ENCODE measurements around the gene PLAAT2. TPM values are rescaled to one million over a fixed set of nuclear protein-coding genes. Genes with fewer than 3 reads are reported as not detected.

The PLAAT2 gene
- polyA plus RNA-seq, 1 of the 3 experiments (the other 2 are of a cell fraction) = 0.53 TPM

DNA sequence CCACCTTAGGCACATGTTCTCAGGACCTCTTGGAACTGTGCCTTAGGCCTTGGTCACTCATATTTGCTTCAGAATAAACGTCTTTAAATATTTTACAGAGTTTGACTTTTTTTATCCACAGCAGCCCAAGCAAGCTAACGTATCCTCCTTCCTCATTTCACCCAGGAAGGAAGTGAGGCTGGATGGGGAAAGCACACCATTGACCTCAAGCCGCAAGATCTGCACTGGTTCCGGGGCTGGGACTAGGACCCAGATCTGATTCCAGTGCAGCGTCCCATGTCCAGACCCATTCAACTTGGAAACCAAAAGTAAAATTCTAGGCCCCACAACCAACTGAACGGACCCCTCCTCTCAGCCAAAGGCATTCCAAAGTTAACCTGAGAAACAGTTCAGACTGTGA lies 59.7 kb downstream of the PLAAT2 start:
- H3K9me3 ChIP-seq = peaks cover 6% of the 10 kb centered on the region; the same call in 1 of the 2 replicates
- H3K79me2 ChIP-seq (ENCODE audit: insufficient read depth) = no peaks in the 10 kb centered on the region
- ChIA-PET CTCF (no interaction called here), POLR2A (no interaction called here)
- no peaks in the 10 kb centered on the region for H3K27me3 ChIP-seq (ENCODE audit: insufficient read depth)
- no peaks in the 10 kb centered on the region for H3K36me3 ChIP-seq (replicated peaks in 1 of 2; ENCODE audit: control insufficient read depth in 1 of 2, insufficient read depth in 2 of 2, low read length in 1 of 2)
- H3K4me1 ChIP-seq (ENCODE audit: control insufficient read depth in 1 of 2, insufficient read depth in 2 of 2, low read depth in 1 of 2, low read length in 1 of 2) = no peaks in the 10 kb centered on the region
- H3F3A ChIP-seq (replicated peaks; ENCODE audit: insufficient read depth) = no peaks in the 10 kb centered on the region
- TF ChIP-seq RAD21 (IDR thresholded peaks at IDR 0.05; ENCODE audit: low read length) = no peak
- TF ChIP-seq YY1 (IDR thresholded peaks at IDR 0.05; ENCODE audit: low read depth) = no peak
- H3K4me3 ChIP-seq (ENCODE audit: low read depth in 2 of 2, low read length in 1 of 2) = no peak overlapping the region
- DNase-seq = no peak
- no peaks in the 10 kb centered on the region for H3K9me2 ChIP-seq
- no peak overlapping the region for H3K4me2 ChIP-seq
- no peak overlapping the region for H3K27ac ChIP-seq (ENCODE audit: low read depth in 2 of 2, low read length in 1 of 2)
- no peaks in the 10 kb centered on the region for H4K20me1 ChIP-seq (ENCODE audit: insufficient read depth)
- WGBS (ENCODE audit: low lambda C conversion rate) = 51% methylated on average over 6 of the region's 6 CpGs
- no peak overlapping the region for H2AFZ ChIP-seq (ENCODE audit: low read depth)
- no peak overlapping the region for H3K9ac ChIP-seq

Other genes with a start within 250 kb of the PLAAT2 start
- not detected in 2 replicates for gene SLC22A9, start 193.6 kb downstream of the PLAAT2 start, polyA plus RNA-seq (2012; rRNA removed)
- not detected in 2 replicates for gene PLAAT5, start 72.2 kb downstream of the PLAAT2 start, polyA plus RNA-seq (2012; rRNA removed)
- not detected in 2 replicates for gene LGALS12, start 57.3 kb downstream of the PLAAT2 start, polyA plus RNA-seq (2012; rRNA removed)
- gene PLAAT4, start 26.6 kb downstream of the PLAAT2 start, polyA plus RNA-seq (2012; rRNA removed) = 4.6 and 5.6 TPM in 2 replicates
- gene PLAAT3, start 51.1 kb upstream of the PLAAT2 start, polyA plus RNA-seq (2012; rRNA removed) = 39.6 and 44.0 TPM in 2 replicates
- 13.1 and 17.8 TPM in 2 replicates for gene ATL3, start 108.0 kb upstream of the PLAAT2 start, polyA plus RNA-seq (2012; rRNA removed)
- gene RTN3, start 118.1 kb upstream of the PLAAT2 start, polyA plus RNA-seq (2012; rRNA removed) = 52.7 and 59.0 TPM in 2 replicates
- 8.7 and 10.3 TPM in 2 replicates for gene ZFTA, start 205.4 kb upstream of the PLAAT2 start, polyA plus RNA-seq (2012; rRNA removed)